Measurements from ENCODE around the gene SOCS3.

SOCS3 gene

GRCh38 chr17:78366109-78366848 is 6.4 kb upstream of the SOCS3 start:
- no peak for DNase-seq

DNA sequence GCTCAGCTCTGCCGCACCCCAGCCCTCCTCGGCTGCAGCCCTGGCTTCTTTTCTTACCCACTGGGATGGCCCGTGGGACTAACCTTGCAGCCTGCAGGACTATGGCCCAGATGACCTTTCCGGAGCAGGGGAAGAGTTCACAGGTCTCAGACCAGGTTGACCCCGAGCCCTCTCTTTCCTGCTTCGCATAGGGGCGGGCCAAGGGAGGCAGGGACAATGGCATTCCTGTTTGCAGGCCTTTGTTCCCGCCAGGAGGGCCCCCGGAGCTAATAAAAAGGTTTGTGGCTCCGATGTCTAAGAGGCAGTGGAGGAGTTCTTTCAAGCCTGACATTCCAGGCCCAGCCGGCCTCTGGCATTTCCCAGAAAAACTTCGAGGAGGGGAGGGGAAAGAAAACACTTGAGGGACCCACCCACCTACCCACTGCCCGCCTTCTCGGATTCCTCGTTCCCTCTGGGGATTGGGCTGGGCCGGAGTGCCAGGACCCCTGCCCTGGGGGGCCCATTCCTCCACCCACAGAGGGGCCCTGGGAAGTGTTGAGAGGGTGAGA is 5.8 kb upstream of the SOCS3 start:
- no peak for DNase-seq

- DNase-seq: no peak
Measured at GRCh38 chr17:78364436-78365281, 4.8 kb upstream of the SOCS3 start.

GRCh38 chr17:78362671-78363070 is 2.8 kb upstream of the SOCS3 start:
- no peak for DNase-seq

DNA sequence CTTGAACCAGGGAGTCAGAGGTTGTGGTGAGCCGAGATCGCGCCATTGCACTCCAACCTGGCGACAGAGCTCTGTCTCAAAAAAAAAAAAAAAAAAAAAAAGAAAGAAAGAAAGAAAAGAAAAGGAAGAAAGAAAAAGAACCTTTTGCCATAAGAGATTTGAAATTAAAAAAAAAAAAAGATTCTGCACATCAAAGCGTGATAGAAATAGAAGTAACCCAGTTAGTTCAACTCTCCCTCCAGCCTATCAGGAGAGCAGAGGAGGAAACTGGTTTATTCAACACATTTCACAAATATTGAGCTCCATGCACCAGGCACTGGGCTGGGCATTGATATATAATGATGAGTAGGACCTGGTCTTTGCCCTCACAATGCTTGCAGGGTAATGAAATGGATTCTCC is 2.4 kb upstream of the SOCS3 start:
- DNase-seq: no peak

- no peak for DNase-seq
Measured at GRCh38 chr17:78361225-78361701, 1.4 kb upstream of the SOCS3 start.

DNA sequence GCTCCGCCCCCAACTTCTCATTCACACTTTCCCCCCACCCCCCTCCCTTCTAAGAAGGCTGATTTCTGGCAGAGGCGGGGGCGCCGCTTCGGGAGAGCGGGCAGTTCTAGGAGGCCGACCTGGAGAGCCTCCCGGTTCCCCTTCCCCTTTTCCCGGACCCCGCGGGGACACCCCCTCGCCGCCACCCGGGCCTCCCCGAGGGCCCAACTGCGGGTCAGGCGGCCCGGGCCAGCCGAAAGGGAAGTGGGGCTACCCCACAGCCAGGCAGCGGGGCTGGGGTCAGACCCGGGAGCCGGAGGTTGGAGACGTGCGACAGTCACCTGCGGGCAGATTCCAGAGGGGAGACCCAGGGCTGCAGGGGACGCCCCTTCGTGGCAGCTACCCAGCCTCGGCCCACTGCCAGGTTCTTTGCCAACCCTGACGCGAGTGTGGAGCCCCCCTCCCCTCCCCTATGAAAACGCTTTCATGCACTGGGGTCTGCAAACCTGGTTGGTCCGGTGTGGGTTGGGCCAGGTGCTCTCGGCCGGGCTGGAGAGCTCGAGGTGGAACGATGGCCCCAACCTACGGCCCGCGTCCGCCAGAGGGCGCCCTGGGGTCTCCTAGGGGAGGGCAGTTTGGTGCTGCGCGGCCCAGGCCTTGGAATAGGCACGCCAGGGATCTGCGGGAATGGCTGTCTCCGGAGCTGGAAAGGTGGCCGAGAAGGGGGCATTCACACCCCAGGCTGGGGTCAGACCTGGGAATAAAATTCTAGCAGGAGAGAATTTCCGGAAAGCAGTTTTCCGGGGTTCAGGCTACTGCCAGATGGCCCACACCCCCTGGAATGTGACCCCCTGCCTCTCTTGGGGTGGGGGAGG is 721 bp upstream of the SOCS3 start:
- peak; percentile 95 for DNase-seq

GRCh38 chr17:78359321-78359996 is 418 bp downstream of the SOCS3 start:
- peak; percentile 50 for DNase-seq

GRCh38 chr17:78358538-78359320 is 1.1 kb downstream of the SOCS3 start:
- DNase-seq: peak; percentile 43

GRCh38 chr17:78357672-78358537 is 2.0 kb downstream of the SOCS3 start:
- no peak for DNase-seq

DNA sequence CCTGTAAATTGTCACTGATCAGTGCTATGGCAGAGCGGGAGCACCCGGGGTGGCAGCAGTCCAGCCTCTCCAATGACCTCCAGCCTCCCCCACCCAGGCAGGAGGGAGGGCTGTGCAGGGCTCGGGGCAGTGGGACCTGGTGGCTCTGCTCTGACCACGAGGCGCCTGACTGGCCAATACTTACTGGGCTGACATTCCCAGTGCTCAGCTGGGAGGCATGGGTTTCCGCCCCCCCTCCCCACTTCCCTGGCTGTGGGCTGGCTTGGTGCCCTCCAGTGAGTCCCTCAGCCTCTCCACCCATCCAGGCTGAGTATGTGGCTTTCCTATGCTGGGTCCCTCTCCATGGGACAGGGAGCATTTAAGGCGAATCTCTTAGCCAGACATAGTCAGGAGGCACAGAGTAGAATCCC is 2.7 kb downstream of the SOCS3 start:
- no peak for DNase-seq

DNA sequence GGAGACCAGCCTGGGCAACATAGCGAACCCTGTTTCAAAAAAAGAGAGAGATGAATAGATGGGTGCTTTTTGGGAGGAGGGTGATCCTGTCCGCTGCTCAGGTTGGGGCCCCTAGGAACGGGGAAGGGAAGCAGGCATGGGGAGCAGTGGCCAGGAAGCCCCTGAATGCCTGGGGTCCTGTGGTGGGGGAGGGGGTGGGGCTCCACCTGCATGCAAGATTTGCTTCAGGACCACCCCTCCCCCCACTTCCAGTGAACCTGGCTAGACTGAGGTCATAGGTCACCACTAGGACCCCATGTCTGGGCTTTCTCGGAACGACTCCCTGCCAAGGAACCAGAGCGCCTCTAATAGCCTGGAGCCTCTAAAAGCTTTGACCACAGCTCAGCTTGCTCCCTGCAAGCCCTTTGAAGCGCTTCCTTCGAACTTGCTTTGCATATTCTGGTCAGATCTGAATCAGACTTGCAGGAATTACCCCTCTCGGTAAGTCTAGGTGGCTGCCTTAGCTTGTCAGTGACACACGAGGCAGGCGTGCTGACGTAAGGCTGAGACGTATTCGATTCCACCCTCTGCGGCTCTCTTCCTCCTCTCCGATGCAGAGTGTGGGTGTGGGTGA is 3.7 kb downstream of the SOCS3 start:
- DNase-seq: peak; percentile 89

- no peak for DNase-seq
Measured at GRCh38 chr17:78355701-78356100, 4.2 kb downstream of the SOCS3 start.

GRCh38 chr17:78355045-78355641 is 4.7 kb downstream of the SOCS3 start:
- no peak for DNase-seq

GRCh38 chr17:78353834-78354233 is 6.0 kb downstream of the SOCS3 start:
- DNase-seq: no peak

- no peak for DNase-seq
Measured at GRCh38 chr17:78351449-78352006, 8.3 kb downstream of the SOCS3 start.

DNA sequence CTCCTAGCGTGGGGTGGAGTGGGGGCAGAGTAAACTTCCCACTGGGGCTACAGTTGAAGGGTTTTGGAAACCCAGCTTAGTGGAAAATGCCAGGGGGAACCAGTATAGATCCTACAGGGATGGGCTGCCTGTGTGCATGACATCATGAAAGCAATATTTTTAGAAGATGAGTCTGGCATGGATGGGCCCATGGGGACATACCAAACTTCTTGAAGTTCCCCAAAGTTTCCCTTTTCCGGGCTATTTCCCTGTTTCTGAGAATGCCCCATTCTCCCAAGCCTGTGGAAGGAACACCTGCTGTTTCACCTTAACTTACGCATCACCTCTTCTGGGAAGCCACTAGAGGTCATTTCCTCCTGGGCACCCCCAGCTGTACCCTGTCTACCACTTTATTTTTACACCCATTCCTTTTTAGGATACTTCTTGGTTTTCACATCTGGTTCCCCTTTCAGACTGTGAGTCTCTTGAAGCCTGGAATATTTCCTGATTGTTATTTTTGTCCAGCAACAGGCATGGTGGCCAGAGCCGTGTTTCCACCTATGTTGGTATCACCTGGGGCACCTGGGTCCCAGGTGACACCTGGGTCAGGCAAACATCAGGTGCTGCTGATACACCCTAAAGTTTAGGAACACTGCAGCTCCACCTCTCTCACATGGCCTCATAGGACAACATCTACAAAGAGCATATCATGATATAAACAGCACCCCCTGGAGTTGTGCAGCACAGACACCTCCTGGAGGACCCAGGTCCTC is 9.8 kb downstream of the SOCS3 start:
- no peak for DNase-seq

GRCh38 chr17:78348055-78348770 is 11.7 kb downstream of the SOCS3 start:
- no peak for DNase-seq
